ENCODE measurements around the gene DEPDC7.

Gene DEPDC7

DNA sequence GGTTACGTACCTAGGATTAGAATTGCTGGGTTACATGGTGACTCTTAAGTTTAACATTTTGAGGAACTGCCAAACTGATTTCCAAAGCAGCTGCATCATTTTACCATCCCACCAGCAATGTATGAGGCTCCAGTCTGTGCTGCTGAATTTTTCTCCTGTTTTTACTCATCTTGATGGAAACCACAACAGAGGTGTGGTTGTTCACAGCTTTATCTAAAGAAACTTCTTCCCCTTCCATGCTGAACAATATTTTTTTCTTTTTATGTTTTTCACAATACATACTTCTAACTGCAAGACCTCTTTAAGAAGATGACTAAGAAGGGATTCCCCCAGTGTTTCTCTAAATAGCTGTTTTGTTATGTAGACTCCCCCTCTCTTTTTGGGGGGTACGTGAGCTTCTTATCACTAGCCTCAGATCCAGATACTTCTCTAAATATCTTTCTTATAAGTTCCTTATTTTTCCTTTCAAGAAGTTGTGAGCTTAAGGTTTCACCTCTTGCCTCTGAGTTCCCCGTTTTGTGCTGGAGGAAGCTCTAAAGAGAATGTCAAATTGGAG is 47.7 kb downstream of the DEPDC7 start:
- DNase-seq, result no peak

- DNase-seq, result no peak
Measured at GRCh38 chr11:33064033-33064825, 48.6 kb downstream of the DEPDC7 start.

DNA sequence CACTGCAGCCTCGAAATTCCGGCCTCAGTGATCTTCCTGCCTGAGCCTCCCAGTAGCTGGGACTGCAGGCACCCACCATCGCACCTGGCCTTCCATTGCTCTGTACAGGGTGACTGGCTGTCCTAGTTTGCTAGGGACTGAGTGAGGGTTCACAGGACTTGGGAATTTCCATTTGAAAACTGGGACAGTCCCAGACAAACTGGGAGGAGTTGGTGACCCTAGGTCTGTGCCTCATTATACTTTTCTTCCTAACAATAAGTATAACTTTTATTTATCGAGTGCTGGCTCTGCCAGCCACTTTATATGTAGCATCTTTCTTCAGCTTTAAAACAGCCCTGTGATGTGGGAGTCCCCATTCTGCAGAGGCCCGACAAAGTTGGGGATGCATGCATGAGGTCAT is 49.2 kb downstream of the DEPDC7 start:
- no peak for DNase-seq

DNA sequence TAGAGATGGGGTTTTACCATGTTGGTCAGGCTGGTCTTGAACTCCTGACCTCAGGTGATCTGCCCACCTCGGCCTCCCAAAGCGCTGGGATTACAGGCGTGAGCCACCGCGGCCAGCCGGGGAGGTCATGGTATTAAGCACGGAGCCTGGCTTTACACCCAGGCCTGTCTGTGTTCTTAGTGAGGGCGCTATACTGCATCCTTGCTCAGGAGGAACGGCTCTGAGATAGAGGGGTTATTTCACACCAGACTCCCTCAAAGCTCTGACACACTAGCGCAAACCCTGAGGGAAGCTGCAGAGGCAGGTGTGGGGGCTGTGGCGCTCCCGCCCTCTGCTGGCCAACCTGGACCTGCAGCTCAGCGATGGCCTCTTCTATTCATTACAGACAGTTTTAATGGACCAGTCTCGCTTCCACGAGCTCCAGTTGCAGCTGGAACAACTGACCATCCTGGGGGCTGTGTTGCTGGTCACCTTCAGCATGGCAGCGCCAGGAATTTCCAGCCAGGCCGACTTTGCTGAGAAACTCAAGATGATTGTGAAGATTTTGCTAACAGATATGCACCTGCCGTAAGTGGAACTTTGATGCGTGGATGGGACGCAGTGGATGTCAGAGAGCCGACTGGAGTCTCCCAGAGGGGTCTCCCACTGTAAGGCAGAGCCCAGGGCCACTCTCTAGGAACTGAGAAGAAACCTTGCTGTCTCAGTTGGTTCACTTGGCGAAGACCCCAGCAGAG is 49.9 kb downstream of the DEPDC7 start:
- peak; percentile 75 for DNase-seq

DNA sequence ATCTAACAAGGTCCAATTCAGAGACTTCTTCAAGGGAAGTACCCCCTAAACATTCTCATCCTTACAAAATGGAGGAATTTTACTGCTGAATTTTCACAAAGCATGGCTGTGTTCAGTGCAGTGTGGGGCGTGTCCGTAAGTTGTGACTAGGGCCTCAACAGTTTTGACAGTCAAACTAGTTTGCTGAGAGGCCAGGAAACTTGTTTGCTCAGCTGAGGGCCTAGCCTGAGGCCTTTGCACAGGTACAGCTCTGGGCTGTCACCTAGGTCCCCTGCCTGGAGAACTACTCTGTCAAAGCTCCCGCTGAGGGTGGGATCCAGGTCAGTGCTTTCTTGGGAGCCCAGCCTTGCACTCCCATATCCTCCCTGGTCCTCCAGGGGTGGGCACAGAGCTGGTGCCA is 51.6 kb downstream of the DEPDC7 start:
- no peak for DNase-seq

- DNase-seq, result no peak
Measured at GRCh38 chr11:33068611-33069340, 53.1 kb downstream of the DEPDC7 start.

DNA sequence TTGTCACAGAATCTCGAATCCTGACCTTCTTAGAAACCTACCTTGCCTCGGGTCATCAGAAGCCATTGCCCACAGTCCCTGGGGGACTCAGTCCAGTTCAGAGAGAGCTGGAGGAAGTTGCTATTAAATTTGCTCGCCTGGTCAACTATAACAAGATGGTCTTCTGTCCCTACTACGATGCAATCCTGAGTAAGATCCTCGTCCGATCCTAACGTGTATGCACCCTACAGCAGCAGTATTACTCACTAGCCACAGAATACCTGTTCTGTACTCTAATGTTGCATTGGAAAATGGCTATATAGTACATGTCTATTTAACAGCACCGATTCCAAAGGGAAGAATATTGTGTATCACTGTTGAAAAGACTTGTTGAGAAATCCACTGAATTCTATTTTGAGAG is 56.8 kb downstream of the DEPDC7 start:
- DNase-seq, result no peak

Measured in right hindlimb (tissue), 1 donor.